Karpas-422 (cell line): Measurements from ENCODE around the gene DLGAP1. TPM values are rescaled to one million over a fixed set of nuclear protein-coding genes. Genes with fewer than 3 reads are reported as not detected.
"Not testable (repeated sequence)": the region's sequence is repeated elsewhere in the genome, so short reads cannot be mapped to it uniquely, and the experiment has no call there.

ENCODE experiments used
- DNase-seq: peaks from one replicate; pipeline ENCODE4 v3.0.0-alpha.2; 2015
- H2AFZ ChIP-seq: fragments of 200-600 bp; sonication (generic); 2 replicates; pipeline ENCODE4 v1.6.1; 2014; ENCODE audit warnings: antibody characterized with exemption, low read length, mixed read lengths
- H3K27ac ChIP-seq: fragments of 200-600 bp; sonication (generic); 2 replicates; pipeline ENCODE4 v1.5.1; 2014; ENCODE audit warnings: mild to moderate bottlenecking, low read length, moderate library complexity
- H3K27me3 ChIP-seq: fragments of 200-600 bp; sonication (generic); 2 replicates; pipeline ENCODE4 v1.6.1; 2014; ENCODE audit warnings: low read length, mixed read lengths
- H3K36me3 ChIP-seq: fragments of 200-600 bp; sonication (generic); 2 replicates; pipeline ENCODE4 v1.6.1; 2014; ENCODE audit warnings: low read length, mixed read lengths; ENCODE audit not compliant: insufficient read depth
- H3K4me1 ChIP-seq: fragments of 200-600 bp; sonication (generic); 2 replicates; pipeline ENCODE4 v1.6.1; 2014; ENCODE audit warnings: mild to moderate bottlenecking, low read length, mixed read lengths
- H3K4me2 ChIP-seq: fragments of 200-600 bp; sonication (generic); 2 replicates; pipeline ENCODE4 v1.6.1; 2014; ENCODE audit warnings: low read length, low read depth, mild to moderate bottlenecking; ENCODE audit not compliant: poor library complexity, severe bottlenecking
- H3K4me3 ChIP-seq: fragments of 200-600 bp; sonication (generic); 2 replicates; pipeline ENCODE4 v1.5.1; 2014; ENCODE audit warnings: mild to moderate bottlenecking, antibody characterized with exemption, low read length, mixed read lengths
- H3K79me2 ChIP-seq: fragments of 200-600 bp; sonication (generic); 2 replicates; pipeline ENCODE4 v1.6.1; 2014; ENCODE audit warnings: mild to moderate bottlenecking, low read length, mixed read lengths
- H3K9ac ChIP-seq: fragments of 200-600 bp; sonication (generic); 2 replicates; pipeline ENCODE4 v1.6.0; 2014; ENCODE audit warnings: low read length
- H3K9me2 ChIP-seq: fragments of 200-600 bp; sonication (generic), shearing (Covaris generic); replicated peaks from 2 replicates; pipeline ENCODE4 v1.6.0; 2014; ENCODE audit warnings: mild to moderate bottlenecking, low read length, moderate library complexity; ENCODE audit not compliant: insufficient read depth
- H3K9me3 ChIP-seq: fragments of 300-700, 200-600 bp; sonication (generic); 2 replicates; pipeline ENCODE4 v1.6.1; 2014; ENCODE audit warnings: low read length, mixed read lengths
- H4K20me1 ChIP-seq: fragments of 200-600 bp; sonication (generic); 2 replicates; pipeline ENCODE4 v1.6.1; 2014; ENCODE audit warnings: mild to moderate bottlenecking, antibody characterized with exemption, low read length, low read depth; ENCODE audit not compliant: insufficient read depth
- total RNA-seq: library from RNA; depleted of rRNA; stranded (reverse); fragments of >200 nt; shearing (Covaris generic); gene quantifications from 2 replicates; pipeline ENCODE4 v1.2.3, GENCODE V29; 2014; ENCODE audit warnings: low replicate concordance; rRNA removed

The DLGAP1 gene
- 4.8 and 8.8 TPM in 2 replicates for total RNA-seq

DNA sequence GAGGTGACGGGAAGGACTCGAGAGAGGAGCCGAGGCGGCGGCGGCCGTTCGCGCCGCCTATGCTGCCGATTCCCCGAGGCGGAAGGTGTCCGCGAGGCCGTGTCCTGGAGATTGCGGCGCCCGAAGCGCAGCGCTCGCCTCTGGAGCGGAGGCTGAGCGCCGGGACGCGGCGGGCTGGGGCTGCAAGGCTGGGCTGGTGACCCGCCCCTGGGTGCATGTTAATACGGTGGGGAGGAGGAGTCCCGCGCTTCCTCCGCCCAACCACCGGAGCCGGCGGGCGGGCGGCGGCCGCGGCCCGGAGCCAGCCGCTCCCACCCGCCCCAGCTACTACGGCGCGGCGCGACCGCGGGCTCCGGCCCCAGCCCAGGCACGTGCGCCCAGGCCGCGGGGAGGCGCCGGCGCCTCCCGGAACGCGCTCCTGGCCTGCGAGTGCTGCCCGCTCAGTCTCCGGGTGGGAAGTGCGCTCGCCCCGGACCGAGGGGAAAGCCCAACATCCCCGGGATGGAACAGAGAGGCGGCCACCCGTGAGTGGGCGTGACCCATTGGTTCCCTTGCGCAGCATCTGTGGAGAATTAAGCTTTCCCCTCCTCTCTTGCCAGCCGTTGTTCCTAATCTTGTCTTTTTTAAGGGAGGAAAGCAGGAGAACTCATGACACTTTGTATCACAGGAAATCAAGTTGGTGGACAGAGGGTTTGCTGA lies at the start of gene DLGAP1:
Gene DLGAP1 (minus strand): TSS at position 195 of the 699 bp plus-strand sequence.
- H2AFZ ChIP-seq = no peak within 1 kb of the TSS
- no peaks in the 10 kb centered on the region for H3K79me2 ChIP-seq
- no peaks in the 10 kb centered on the region for H3K4me1 ChIP-seq
- no peaks in the 10 kb centered on the region for H4K20me1 ChIP-seq
- no peak for DNase-seq
- no peak within 1 kb of the TSS for H3K27ac ChIP-seq
- no peaks in the 10 kb centered on the region for H3K9me2 ChIP-seq
- no peaks in the 10 kb centered on the region for H3K9me3 ChIP-seq
- H3K36me3 ChIP-seq = no peaks in the 10 kb centered on the region
- H3K9ac ChIP-seq = no peak within 1 kb of the TSS
- H3K4me2 ChIP-seq = no peak within 1 kb of the TSS
- no peak within 1 kb of the TSS for H3K4me3 ChIP-seq
- H3K27me3 ChIP-seq = no peaks in the 10 kb centered on the region

DNA sequence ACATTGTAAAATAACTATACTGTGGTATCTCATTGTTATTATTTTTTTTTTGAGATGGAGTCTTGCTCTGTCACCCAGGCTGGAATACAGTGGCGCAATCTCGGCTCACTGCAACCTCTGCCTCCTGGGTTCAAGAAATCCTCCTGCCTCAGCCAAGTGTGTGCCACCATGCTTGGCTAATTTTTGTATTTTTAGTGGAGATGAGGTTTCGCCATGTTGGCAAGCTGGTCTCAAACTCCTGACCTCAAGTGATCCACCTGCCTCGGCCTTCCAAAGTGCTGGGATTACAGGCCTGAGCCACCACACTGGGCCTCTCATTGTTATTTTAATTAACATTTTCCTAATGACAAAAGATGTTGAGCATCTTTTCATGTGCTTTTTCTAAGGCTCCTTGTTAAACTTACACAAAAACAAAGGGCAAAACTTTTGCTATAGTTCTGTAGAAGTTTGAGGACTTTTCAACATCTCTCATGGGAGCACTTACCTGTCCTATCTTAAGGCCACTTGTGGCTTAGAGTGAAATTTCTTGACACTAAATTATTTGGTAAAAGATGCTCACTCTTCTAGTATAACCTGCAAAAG lies 39.7 kb upstream of the DLGAP1 start:
- H3K9me3 ChIP-seq, H3K36me3 ChIP-seq, H3K9ac ChIP-seq, H3K27me3 ChIP-seq, H3K79me2 ChIP-seq, H3K4me2 ChIP-seq, H3K4me1 ChIP-seq, DNase-seq, H3K9me2 ChIP-seq, H3K4me3 ChIP-seq, H3K27ac ChIP-seq, H4K20me1 ChIP-seq, H2AFZ ChIP-seq: not testable (repeated sequence)

DNA sequence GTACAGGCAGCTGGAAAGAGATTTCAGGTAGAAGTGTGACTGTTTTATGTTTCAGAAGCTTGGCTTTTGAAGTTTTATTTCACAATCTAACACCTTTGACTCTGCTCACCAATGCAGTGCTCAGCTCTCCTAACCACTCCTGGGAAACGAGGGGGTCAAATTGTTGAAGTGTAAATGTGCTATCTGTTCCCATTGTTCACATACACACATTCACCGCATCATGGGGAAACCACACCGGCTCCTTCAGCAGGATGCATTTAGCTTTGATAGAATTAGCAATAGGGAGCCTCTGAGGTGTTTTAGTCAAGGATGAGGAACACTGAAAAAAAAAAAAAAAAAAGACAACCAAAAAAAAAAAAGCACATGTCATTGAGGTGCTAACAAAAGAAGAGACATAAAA lies 13.4 kb upstream of the DLGAP1 start:
- H3K79me2 ChIP-seq = no peaks in the 10 kb centered on the region
- H3K9ac ChIP-seq = no peak overlapping the region

DNA sequence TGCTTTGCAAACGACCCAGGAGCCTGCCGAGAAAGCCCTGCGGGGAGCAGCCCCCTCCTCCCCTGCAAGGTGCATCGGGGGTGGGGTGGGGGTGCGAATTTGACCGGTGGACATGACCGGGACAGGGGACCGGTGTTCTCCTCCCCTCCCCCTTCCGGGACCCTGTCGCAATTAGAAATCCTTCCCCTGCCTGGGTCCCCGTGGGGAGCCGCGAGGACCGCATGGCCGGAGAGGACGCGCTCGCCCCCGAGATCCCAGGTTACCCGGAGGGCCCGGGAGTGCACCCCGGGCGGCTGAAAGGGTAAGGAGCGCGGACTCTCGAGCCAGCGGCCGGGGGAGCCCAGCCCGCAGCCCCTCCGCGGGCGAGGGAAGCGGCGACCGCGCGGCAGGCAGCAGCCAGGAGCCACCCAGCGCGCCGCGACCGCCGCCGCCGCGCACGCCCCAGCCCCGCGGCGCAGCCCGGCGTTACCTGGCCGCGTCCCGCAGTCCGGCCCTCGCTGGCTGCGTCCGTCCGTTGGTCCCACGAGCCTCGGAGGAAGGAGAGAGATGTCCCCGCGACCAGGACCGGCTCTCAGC lies 482 bp downstream of the DLGAP1 start:
- no peak overlapping the region for H3K4me3 ChIP-seq
- no peaks in the 10 kb centered on the region for H3K9me3 ChIP-seq
- H3K27me3 ChIP-seq = no peaks in the 10 kb centered on the region
- no peak overlapping the region for H3K4me2 ChIP-seq
- H3K9me2 ChIP-seq = no peaks in the 10 kb centered on the region
- H2AFZ ChIP-seq = no peak overlapping the region
- H3K36me3 ChIP-seq = no peaks in the 10 kb centered on the region
- no peak for DNase-seq
- H3K79me2 ChIP-seq = no peaks in the 10 kb centered on the region
- no peaks in the 10 kb centered on the region for H4K20me1 ChIP-seq
- no peak overlapping the region for H3K9ac ChIP-seq
- H3K27ac ChIP-seq = no peak overlapping the region
- no peaks in the 10 kb centered on the region for H3K4me1 ChIP-seq

More for the DNA sequence above, 13.4 kb upstream of the DLGAP1 start:
- H3K9me2 ChIP-seq = no peaks in the 10 kb centered on the region
- H3K4me3 ChIP-seq = no peak overlapping the region
- H3K27ac ChIP-seq = no peak overlapping the region
- H3K9me3 ChIP-seq = no peaks in the 10 kb centered on the region
- no peak overlapping the region for H3K4me2 ChIP-seq
- H3K36me3 ChIP-seq = no peaks in the 10 kb centered on the region
- H3K4me1 ChIP-seq = no peaks in the 10 kb centered on the region
- H4K20me1 ChIP-seq = no peaks in the 10 kb centered on the region
- H2AFZ ChIP-seq = no peak overlapping the region
- no peaks in the 10 kb centered on the region for H3K27me3 ChIP-seq
- DNase-seq = no peak

DNA sequence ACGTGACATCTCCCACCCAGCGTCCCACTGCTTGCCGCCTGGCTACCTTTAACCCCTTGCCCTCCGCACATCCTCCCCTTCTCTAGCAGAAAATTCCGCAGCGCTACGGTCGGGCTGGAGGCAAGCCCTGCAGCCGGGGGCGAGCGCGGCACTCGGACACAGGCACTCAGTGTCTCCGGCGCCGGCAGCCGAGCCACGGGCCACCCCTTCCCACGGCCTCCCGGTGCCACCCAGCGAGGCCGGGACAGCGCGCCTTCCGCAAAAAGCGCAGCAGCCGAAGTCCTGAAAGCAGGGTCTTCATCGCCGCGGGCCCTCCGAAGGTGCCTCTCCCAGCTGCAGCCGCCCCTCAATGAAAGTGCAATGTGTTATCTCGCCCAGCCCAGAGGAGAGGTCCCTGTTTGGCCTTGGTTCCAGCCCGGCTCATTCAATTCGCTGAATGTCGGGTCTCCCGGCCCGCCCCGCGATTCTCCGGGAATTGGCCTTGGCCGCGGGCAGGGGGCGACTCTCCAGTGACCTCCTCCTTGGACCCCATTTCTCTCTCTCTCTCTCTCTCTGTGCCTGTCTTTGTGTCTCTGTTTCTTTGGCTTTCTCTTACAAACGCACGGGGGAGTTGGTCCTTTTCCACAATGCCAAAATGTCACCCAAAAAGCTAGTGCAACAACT lies 1.1 kb downstream of the DLGAP1 start:
- H2AFZ ChIP-seq = no peak overlapping the region
- no peak overlapping the region for H3K4me3 ChIP-seq
- H3K79me2 ChIP-seq = no peaks in the 10 kb centered on the region
- no peak overlapping the region for H3K9ac ChIP-seq
- H3K4me1 ChIP-seq = no peaks in the 10 kb centered on the region
- H3K27me3 ChIP-seq = no peaks in the 10 kb centered on the region
- H3K9me2 ChIP-seq = no peaks in the 10 kb centered on the region
- H3K4me2 ChIP-seq = no peak overlapping the region
- H4K20me1 ChIP-seq = no peaks in the 10 kb centered on the region
- no peaks in the 10 kb centered on the region for H3K9me3 ChIP-seq
- no peaks in the 10 kb centered on the region for H3K36me3 ChIP-seq
- no peak overlapping the region for H3K27ac ChIP-seq
- no peak for DNase-seq

DNA sequence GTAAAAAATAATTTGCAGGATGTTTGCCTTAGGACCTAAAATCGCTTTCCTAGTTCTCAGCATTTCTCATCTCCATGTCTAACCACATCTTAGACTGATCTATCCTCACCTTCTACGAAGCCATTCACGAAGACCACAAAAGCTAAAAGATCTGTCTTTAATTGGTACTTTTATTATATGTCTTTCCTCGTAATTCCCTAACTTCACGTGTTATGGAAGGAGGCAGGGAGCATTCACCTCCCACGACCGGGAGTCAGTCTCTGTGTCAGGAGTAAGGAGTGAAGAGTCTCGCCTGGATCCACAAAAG lies 1.6 kb downstream of the DLGAP1 start:
- no peaks in the 10 kb centered on the region for H3K9me2 ChIP-seq
- no peaks in the 10 kb centered on the region for H3K79me2 ChIP-seq
- no peaks in the 10 kb centered on the region for H3K36me3 ChIP-seq
- no peak overlapping the region for H3K9ac ChIP-seq
- H2AFZ ChIP-seq = no peak overlapping the region
- no peaks in the 10 kb centered on the region for H3K9me3 ChIP-seq
- H3K4me1 ChIP-seq = no peaks in the 10 kb centered on the region
- no peak for DNase-seq
- H3K27ac ChIP-seq = no peak overlapping the region
- H4K20me1 ChIP-seq = no peaks in the 10 kb centered on the region
- no peak overlapping the region for H3K4me2 ChIP-seq
- no peak overlapping the region for H3K4me3 ChIP-seq
- no peaks in the 10 kb centered on the region for H3K27me3 ChIP-seq

DNA sequence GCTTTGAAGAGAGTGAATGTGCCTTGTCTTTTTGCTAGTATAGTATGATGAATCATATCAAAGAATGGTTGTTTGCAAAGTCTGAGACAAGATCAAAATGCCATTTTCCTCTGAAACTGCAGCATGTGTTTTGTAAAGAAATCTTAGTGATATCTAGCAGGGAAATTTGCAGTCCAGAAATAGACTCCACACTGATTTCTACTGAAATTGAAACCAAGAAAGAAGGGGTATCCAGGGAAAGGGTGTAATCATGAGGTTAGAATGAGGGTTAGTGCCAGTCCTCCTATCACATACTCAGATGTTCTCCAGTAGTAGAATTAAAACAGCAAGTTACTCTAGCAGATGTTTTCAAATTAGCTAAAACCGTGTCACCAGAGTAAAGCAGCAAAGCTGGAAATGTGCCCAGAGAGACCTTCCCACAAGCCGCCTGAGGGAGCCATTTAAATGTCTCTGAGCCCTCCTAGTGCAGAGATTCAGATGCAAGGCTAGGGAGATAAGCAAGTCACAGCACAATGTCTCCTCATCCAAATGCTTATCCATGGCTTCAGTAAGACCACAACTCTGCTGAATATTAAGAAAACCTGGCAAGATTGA lies 4.9 kb downstream of the DLGAP1 start:
- Histone ChIP-seq H3K36me3 (no peaks in the 10 kb centered on the region), H3K79me2 (no peaks in the 10 kb centered on the region), H3K9me3 (no peaks in the 10 kb centered on the region), H3K9me2 (no peaks in the 10 kb centered on the region), H2AFZ (no peak overlapping the region), H3K27me3 (no peaks in the 10 kb centered on the region), H3K27ac (no peak overlapping the region), H3K9ac (no peak overlapping the region), H3K4me2 (no peak overlapping the region), H3K4me1 (no peaks in the 10 kb centered on the region), H4K20me1 (no peaks in the 10 kb centered on the region), H3K4me3 (no peak overlapping the region)
- no peak for DNase-seq

DNA sequence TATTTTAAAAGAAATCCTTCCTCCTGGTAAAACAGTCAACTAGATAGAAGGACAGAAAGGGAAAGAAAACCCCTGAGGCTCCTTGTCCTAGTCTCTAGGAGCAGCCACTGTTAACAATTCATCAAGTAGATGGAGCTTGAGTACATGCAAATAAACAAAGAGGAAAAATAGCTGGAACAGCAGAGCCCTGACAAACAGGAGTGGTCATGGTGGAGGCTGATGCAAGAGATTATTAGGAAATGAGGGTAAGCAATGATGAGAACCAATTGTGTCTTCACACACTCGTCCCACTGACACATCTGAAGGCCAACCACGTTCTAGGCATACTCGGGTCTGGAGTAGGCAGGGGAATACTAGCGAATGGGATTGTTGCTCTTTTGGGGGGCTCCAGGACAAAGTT lies 9.2 kb downstream of the DLGAP1 start:
- no peak overlapping the region for H3K4me2 ChIP-seq
- H3K27me3 ChIP-seq = no peaks in the 10 kb centered on the region
- no peaks in the 10 kb centered on the region for H3K36me3 ChIP-seq
- no peak for DNase-seq
- H4K20me1 ChIP-seq = no peaks in the 10 kb centered on the region
- H2AFZ ChIP-seq = no peak overlapping the region
- H3K9ac ChIP-seq = no peak overlapping the region
- H3K79me2 ChIP-seq = no peaks in the 10 kb centered on the region
- H3K4me3 ChIP-seq = no peak overlapping the region
- H3K9me2 ChIP-seq = no peaks in the 10 kb centered on the region
- no peak overlapping the region for H3K27ac ChIP-seq
- no peaks in the 10 kb centered on the region for H3K4me1 ChIP-seq
- no peaks in the 10 kb centered on the region for H3K9me3 ChIP-seq
